Measurements from ENCODE around the gene HMSD.

The HMSD gene

DNA sequence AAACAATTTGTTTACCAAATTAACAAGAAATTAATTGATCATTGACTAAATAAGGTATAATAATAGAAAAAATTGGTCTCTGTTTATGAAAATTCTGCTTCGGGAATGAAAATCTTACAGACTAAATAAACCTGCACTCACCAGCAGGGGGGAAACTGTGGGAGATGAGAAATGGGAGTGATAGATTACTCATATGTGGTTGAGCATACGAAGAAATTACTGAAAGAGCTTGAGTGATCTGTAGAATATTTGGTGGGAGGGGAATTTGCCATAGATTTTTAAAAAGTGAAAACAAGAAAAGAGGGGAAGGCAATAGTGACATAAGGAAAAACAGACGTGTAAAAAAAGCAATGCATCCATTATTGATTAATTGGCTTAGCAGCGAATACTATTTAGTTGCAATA is 2.2 kb downstream of the HMSD start:
- H3K27me3 ChIP-seq (ENCODE audit: insufficient read depth, poor library complexity, severe bottlenecking): no peaks in the 10 kb centered on the region
- no peaks in the 10 kb centered on the region for H3K9me3 ChIP-seq (ENCODE audit: severe bottlenecking)
- no peaks in the 10 kb centered on the region for H3K36me3 ChIP-seq (ENCODE audit: low read depth)
- TF ChIP-seq, protein P1, sequence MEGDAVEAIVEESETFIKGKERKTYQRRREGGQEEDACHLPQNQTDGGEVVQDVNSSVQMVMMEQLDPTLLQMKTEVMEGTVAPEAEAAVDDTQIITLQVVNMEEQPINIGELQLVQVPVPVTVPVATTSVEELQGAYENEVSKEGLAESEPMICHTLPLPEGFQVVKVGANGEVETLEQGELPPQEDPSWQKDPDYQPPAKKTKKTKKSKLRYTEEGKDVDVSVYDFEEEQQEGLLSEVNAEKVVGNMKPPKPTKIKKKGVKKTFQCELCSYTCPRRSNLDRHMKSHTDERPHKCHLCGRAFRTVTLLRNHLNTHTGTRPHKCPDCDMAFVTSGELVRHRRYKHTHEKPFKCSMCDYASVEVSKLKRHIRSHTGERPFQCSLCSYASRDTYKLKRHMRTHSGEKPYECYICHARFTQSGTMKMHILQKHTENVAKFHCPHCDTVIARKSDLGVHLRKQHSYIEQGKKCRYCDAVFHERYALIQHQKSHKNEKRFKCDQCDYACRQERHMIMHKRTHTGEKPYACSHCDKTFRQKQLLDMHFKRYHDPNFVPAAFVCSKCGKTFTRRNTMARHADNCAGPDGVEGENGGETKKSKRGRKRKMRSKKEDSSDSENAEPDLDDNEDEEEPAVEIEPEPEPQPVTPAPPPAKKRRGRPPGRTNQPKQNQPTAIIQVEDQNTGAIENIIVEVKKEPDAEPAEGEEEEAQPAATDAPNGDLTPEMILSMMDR (IDR thresholded peaks at IDR 0.05; ENCODE audit: poor library complexity, severe bottlenecking): peak; percentile 25
- DNase-seq (ENCODE audit: low spot score) (no peak), ATAC-seq (ENCODE audit: low read depth) (peak; percentile 40; the same call in 1 of the 3 replicates)
- H3K27ac ChIP-seq (ENCODE audit: poor library complexity, severe bottlenecking): no peak overlapping the region
- peaks cover 3% of the 10 kb centered on the region for H3K4me1 ChIP-seq (ENCODE audit: insufficient read depth, poor library complexity, severe bottlenecking)
- H3K4me3 ChIP-seq (ENCODE audit: severe bottlenecking): no peak overlapping the region

DNA sequence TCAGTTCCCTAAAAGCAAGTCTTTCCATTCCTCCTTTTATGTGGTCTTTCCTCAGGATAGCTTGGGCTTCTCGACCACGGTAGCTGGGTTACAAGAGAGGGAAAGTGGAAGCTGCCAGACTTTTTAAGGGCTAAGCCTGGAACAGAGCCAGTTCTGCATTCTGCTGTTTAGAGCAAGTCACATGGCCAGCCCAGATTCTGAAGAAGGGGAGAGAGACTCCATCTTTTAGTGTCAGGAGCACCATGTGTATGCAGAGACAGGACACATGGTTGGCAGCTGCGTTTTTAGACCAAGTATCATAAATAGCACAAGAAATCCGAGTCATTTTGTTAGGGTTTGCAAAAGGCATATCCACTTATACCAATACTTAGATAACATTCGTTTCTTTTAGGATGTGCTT is 4.7 kb downstream of the HMSD start:
- Histone ChIP-seq H3K27ac (ENCODE audit: poor library complexity, severe bottlenecking) (no peak overlapping the region), H3K36me3 (ENCODE audit: low read depth) (no peaks in the 10 kb centered on the region), H3K27me3 (ENCODE audit: insufficient read depth, poor library complexity, severe bottlenecking) (no peaks in the 10 kb centered on the region), H3K4me1 (ENCODE audit: insufficient read depth, poor library complexity, severe bottlenecking) (no peaks in the 10 kb centered on the region), H3K4me3 (ENCODE audit: severe bottlenecking) (no peak overlapping the region), H3K9me3 (ENCODE audit: severe bottlenecking) (no peaks in the 10 kb centered on the region)
- TF ChIP-seq, protein P1 (IDR thresholded peaks at IDR 0.05; ENCODE audit: poor library complexity, severe bottlenecking): no peak
- ATAC-seq (ENCODE audit: low read depth) (no peak), DNase-seq (ENCODE audit: low spot score) (no peak)

DNA sequence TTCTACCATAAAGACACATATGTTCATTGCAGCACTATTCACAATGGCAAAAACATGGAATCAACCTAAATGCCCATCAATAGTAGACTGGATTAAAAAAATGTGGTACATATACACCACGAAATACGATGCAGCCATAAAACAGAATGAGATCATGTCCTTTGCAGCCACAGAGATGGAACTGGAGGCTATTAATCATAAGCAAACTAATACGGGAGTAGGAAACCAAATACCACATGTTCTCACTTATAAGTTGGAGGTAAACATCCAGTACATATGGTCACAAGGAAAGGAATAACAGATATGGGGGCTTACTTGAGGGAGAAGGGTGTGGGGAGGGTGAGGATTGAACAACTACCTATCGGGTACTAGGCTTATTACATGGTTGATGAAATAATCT is 7.7 kb downstream of the HMSD start:
- no peak for DNase-seq (ENCODE audit: low spot score)
- ATAC-seq (ENCODE audit: low read depth): no peak
- Histone ChIP-seq H3K4me3 (ENCODE audit: severe bottlenecking) (no peak overlapping the region), H3K9me3 (ENCODE audit: severe bottlenecking) (no peaks in the 10 kb centered on the region), H3K27ac (ENCODE audit: poor library complexity, severe bottlenecking) (no peak overlapping the region), H3K4me1 (ENCODE audit: insufficient read depth, poor library complexity, severe bottlenecking) (no peaks in the 10 kb centered on the region), H3K36me3 (ENCODE audit: low read depth) (no peaks in the 10 kb centered on the region), H3K27me3 (ENCODE audit: insufficient read depth, poor library complexity, severe bottlenecking) (no peaks in the 10 kb centered on the region)
- TF ChIP-seq, protein P1 (IDR thresholded peaks at IDR 0.05; ENCODE audit: poor library complexity, severe bottlenecking): no peak

DNA sequence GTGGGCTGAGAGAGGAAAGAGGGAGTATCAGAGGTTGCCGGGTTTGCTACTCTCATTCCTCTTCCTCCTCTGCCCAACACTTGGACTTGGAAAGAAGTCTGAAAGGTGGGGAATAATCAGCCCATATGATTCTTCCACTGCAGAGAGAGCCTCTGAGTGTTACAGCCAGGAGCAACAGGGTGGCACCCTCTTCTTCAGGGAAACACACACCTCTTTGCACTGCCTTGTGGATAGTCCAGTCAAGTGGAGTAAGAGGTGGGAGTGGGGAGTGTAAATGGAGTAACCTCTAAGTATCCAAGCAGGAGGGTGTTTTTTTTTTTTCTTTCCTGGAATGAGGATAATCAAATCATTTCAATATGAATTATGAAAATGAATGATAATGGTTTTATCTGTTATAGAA is 11.8 kb downstream of the HMSD start:
- ATAC-seq (ENCODE audit: low read depth) (no peak), DNase-seq (ENCODE audit: low spot score) (no peak)
- H3K9me3 ChIP-seq (ENCODE audit: severe bottlenecking): no peaks in the 10 kb centered on the region
- H3K27me3 ChIP-seq (ENCODE audit: insufficient read depth, poor library complexity, severe bottlenecking): no peaks in the 10 kb centered on the region
- no peak overlapping the region for H3K27ac ChIP-seq (ENCODE audit: poor library complexity, severe bottlenecking)
- H3K4me1 ChIP-seq (ENCODE audit: insufficient read depth, poor library complexity, severe bottlenecking): no peaks in the 10 kb centered on the region
- H3K36me3 ChIP-seq (ENCODE audit: low read depth): no peaks in the 10 kb centered on the region
- no peak overlapping the region for H3K4me3 ChIP-seq (ENCODE audit: severe bottlenecking)
- TF ChIP-seq, protein P1 (IDR thresholded peaks at IDR 0.05; ENCODE audit: poor library complexity, severe bottlenecking): no peak

DNA sequence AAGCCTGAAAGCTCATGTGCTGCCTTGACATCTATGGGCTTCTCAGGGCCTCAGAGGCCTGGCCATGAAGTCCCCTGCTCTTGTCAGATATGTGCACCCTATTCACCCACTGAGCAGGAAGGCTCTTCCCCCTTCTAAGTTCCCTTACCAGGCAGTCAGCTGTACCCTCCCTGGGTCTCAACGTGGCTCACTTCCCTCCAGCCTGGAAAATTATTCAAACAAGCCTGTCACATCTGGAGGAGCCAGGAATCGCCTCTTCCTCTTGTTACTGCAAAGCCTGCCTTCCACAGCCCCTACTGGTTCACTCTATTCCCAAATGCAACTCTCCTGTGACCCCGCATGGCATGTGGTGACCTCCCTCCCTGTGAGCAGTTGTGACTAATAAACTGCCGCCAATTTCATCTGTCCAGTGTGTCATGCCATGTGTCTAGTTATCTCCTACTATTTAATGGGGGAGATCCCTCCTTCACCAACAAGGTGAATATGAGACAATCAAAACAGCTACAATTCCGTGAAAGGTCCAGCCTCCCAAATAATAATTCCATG is 12.4 kb downstream of the HMSD start:
- Histone ChIP-seq H3K36me3 (ENCODE audit: low read depth) (no peaks in the 10 kb centered on the region), H3K4me3 (ENCODE audit: severe bottlenecking) (no peak overlapping the region), H3K27ac (ENCODE audit: poor library complexity, severe bottlenecking) (no peak overlapping the region), H3K4me1 (ENCODE audit: insufficient read depth, poor library complexity, severe bottlenecking) (no peaks in the 10 kb centered on the region), H3K9me3 (ENCODE audit: severe bottlenecking) (no peaks in the 10 kb centered on the region), H3K27me3 (ENCODE audit: insufficient read depth, poor library complexity, severe bottlenecking) (no peaks in the 10 kb centered on the region)
- TF ChIP-seq, protein P1 (IDR thresholded peaks at IDR 0.05; ENCODE audit: poor library complexity, severe bottlenecking): no peak
- no peak for ATAC-seq (ENCODE audit: low read depth)
- no peak for DNase-seq (ENCODE audit: low spot score)
